Measurements from ENCODE around the gene SERPINA6.
"Not testable (repeated sequence)": the region's sequence is repeated elsewhere in the genome, so short reads cannot be mapped to it uniquely, and the experiment has no call there.

Gene SERPINA6

DNA sequence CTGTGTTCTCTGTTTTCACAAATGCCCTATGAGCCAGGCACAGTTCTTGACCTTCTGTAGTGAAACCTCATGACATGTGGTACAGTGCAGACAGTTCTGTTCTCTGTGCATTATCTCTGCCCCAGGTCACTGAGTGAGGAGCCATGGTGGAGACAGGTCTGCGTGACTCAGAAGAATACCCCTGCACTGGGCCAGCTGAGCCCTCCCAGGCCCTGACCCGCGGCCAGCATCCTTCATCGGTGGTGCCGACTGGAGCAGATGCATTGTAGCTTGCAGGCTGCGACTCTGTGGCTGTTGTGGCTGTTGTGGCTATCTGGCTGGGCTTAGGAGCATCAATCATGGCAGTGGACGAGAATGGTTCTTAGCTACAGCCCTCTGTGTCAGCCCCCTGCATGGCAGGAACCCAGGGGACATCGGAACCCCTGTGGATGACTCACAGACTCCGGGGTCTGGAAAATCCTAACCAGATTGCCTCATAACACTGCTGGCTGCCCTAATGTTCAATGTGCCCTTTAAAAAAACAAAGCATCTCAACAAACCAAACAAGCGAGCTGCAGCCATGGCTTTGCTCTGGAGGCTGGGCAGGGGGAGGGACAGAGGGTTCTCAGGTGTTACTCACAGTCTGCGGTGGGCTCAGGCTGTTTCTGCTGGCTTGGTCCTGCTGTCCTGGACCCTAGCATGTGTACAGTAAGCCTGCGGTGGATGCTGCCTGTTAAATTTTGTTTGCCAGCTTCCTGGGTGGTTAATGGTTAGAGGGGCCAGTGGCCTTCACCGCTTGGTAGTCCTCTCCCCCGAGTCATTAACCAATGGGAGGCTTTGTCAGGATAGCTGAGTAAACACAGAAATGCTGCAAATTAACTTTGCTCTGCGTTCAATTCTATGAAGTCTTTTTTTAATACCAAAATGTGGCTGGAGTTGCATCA lies at the start of gene SERPINA6:
Gene SERPINA6, minus strand, starts transcription at position 689 of the 923 bp plus-strand sequence. CDS start 8,688 bp downstream, outside the sequence.
- no peak for FAIRE-seq

DNA sequence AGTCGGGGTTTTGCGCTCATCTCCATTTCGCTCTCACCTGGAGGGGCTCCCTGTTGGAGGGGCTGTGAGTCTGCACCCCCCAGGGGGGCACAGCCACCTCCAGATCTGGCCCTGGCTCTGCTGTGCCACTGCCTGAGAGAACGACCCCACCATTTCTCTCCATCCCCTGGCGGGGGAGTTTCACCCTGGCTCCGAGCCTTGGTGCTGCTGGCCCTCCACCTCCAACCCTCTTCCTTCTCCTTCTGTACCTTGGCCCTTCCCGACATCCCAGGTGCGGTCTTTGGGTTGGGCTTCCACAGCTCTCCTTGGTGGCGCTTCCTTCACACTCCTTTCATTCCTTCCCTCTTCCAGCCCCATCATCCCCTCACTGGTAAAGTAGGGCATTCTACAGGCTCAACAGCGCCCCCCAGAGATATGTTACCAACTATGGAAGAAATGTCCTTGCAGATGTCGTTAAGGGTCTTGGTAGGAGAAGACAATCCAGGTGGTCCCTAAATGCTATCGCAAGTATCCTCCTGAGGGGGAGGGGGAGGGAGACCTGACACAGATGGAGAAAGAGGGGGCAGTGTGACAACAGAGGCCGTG lies 49.0 kb upstream of the SERPINA6 start:
- FAIRE-seq: no peak

GRCh38 chr14:94370524-94370910 lies 47.4 kb upstream of the SERPINA6 start:
- FAIRE-seq: no peak

DNA sequence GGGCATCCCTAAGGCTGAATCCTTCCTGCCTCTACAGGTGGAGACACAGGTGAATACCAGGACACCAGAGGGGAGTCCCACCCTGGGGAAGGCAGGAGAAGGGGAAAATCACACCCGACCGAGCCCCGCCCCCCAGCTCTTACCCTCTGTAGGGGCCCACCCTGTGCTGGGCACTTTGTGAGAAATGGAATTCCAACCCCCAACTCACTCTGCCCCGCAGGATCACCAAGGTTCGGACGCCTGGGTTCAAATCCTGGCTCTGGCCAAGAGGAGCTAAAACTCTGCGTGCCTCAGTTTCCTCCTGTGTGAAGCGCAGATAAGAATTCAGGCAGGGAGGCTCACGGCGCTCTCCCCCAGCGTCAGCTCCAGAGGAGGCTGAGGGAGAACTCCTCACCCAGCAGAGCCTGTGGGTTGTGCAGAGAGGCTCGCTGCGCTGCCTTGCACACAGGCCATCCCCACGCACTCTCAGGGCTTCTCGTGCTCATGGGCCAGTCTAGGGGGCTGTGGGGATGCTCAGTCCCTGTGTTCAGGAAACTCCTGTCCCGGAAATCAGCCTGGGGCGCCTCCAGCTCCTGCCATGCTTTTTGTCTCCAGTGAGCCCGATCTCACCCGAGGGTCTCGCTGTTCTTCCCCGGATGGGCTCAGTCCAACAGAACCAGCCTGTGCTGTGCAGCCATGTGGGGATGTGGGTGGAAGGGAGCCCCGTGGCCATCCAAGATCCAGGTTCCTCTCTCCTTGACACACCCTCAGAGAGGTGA lies 46.8 kb upstream of the SERPINA6 start:
- not testable (repeated sequence) for FAIRE-seq

- no peak for FAIRE-seq
Measured at GRCh38 chr14:94368956-94369355, 45.8 kb upstream of the SERPINA6 start.

- FAIRE-seq: no peak
Measured at GRCh38 chr14:94368243-94368590, 45.1 kb upstream of the SERPINA6 start.

DNA sequence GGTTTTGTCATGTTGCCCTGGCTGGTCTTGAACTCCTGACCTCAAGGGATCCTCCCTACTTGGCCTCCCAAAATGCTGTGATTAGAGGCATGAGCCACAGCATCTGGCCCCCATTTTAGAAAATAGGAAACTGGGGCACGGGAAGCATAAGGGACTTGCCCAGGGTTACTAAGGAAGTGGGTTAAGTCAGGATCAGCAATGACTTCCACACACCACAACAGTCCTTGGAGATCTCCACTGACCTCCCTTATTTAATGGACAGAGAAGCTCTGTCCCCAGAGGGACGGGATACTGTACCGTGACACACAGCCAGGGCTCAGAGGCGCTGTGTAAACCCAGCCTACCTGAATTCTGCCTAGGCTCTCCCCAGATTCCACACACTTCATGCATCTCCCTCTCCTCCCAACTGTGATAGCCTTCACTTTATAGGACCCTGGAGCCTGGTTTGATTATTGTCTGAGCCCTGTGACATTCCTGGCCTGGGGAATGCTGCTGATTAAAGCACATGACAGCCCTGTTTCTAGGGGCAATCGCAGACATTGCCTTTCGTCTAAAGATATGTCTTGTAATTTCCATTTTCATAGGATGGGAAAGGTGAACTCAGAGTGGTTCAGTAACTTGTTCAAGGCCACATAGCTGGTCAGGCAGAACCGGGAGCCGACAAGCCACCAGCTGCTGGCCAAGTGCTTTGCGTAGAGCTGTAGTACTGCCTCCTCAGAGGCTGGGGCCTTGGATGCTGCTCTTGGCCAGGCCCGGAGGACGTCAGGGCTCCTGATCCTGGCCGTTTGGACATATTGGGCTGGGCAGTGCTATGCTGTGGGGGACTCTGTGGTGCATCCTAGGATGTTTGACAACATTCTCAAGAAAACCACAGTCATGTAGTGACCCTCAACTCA lies 44.5 kb upstream of the SERPINA6 start:
- FAIRE-seq: no peak

DNA sequence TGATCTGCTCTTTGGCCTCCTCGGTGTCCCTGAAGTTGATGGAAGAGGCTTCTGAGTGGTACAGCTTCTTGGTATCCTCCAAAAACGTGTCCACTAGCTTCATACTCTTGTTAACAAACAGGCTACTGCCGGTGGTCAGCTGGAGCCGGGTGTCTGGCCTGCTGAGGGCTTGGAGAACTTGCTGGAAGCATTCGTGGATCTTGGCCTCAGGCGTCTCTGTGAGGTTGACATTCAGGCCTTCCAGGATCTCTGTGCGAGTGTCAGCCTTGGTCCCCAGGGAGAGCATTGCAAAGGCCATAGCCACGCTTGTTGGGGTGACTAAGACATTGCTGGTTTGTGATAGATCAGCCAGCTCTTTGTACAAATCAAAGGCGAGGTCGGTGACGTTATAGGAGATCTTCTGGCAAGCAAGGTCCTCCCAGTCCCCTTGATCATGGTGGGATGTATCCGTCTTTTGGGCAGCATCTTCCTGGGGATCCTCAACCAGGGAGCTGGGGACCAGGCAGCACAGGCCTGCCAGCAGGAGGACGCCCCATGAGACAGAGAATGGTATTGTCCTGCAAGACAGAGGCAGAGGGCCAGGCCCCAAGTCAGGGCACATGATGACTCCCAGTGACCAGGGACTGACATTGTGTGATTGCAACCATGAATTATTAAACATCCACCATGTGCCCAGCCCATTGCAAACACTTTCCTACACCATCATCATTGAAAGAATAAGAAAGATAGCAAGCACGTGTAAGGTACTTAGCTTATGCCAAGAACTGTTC lies 43.2 kb upstream of the SERPINA6 start, which contains the start of gene SERPINA2:
Gene SERPINA2, minus strand, starts transcription at position 553 of the 770 bp plus-strand sequence.
- FAIRE-seq: no peak

- no peak for FAIRE-seq
Measured at GRCh38 chr14:94365624-94366023, 42.5 kb upstream of the SERPINA6 start.

- no peak for FAIRE-seq
Measured at GRCh38 chr14:94364964-94365363, 41.8 kb upstream of the SERPINA6 start.

- no peak for FAIRE-seq
Measured at GRCh38 chr14:94364037-94364436, 40.9 kb upstream of the SERPINA6 start.

GRCh38 chr14:94363151-94363624 lies 40.1 kb upstream of the SERPINA6 start:
- FAIRE-seq: no peak

- FAIRE-seq: no peak
Measured at GRCh38 chr14:94362614-94363133, 39.5 kb upstream of the SERPINA6 start.

DNA sequence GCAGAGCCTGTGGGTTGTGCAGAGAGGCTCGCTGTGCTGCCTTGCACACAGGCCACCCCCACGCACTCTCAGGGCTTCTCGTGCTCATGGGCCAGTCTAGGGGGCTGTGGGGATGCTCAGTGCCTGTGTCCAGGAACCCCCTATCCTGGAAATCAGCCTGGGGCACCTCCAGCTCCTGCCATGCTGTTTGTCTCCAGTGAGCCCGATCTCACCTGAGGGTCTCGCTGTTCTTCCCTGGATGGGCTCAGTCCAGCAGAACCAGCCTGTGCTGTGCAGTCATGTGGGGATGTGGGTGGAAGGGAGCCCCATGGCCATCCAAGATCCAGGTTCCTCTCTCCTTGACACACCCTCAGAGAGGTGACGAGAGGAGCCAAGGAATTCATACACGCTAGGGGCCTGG lies 38.5 kb upstream of the SERPINA6 start:
- FAIRE-seq: no peak

DNA sequence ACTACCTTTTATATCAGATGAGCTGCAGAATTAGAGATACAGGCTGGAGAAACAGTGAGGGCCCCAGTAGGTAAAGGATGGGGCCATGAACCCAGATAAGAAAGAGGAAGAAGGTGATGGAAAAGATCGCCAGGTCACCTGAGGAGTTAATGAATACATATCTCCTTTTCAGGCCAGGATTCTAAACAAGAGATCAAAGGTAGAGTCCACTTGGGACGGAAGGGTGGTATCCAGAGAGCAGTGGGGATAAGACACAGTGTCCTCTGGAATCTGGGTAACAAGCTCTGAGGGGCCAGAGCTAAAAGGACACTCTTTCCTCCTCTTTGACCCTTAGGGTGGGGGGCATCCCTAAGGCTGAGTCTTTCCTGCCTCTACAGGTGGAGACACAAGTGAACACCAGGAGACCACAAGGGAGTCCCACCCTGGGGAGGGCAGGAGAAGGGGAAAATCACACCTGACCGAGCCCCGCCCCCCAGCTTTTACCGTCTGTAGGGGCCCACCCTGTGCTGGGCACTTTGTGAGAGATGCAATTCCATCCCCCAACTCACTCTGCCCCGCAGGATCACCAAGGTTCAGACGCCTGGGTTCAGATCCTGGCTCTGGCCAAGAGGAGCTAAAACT lies 37.9 kb upstream of the SERPINA6 start:
- FAIRE-seq: no peak

GRCh38 chr14:94357166-94357565 lies 34.0 kb upstream of the SERPINA6 start:
- FAIRE-seq: no peak

GRCh38 chr14:94356379-94357056 lies 33.4 kb upstream of the SERPINA6 start:
- FAIRE-seq: no peak

- FAIRE-seq: no peak
Measured at GRCh38 chr14:94355191-94355794, 32.2 kb upstream of the SERPINA6 start.

DNA sequence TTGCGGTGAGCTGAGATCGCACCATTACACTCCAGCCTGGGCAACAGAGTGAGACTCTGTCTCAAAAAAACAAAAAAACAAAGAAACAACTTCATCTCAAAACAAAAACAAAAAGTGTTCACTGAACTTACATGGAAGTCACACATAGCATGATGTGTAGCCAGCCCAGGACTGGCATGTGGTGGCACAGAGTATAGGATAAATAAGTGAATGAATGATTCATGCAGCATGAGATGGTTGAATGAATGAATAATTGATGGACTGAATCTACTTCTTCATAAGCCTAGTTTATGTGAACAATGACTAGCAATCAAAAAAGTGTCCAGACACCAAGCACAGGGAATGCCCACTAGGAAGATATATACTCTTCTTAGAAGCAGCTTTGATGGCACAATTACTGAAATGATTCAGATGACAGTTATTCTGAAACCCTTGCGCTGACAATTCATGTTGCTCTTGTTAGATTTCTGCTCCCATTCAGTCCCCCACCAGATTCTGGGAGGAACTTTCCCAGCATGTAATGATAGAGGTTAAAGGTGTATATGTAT lies 31.6 kb upstream of the SERPINA6 start:
- no peak for FAIRE-seq

All from colon (tissue), 2 donors.